ENCODE measurements around the gene MCF2L2. TPM values are rescaled to one million over a fixed set of nuclear protein-coding genes. Genes with fewer than 3 reads are reported as not detected.

The MCF2L2 gene
- total and polyA plus RNA-seq, 2 of the 13 experiments (the other 11 are each of a cell fraction or from before 2014, with no cell fraction given) = not detected

GRCh38 chr3:183464480-183464879, 36.1 kb upstream of the MCF2L2 start (continued):
- TF ChIP-seq ZBTB46 (CRISPR knock-in tag; IDR thresholded peaks at IDR 0.05; ENCODE audit: borderline replicate concordance) (no peak), BRD4 (CRISPR knock-in tag; IDR thresholded peaks at IDR 0.05) (no peak), TRIM22 (IDR thresholded peaks at IDR 0.05) (no peak), MEF2D (CRISPR knock-in tag; IDR thresholded peaks at IDR 0.05) (peak; percentile 75; the same call in 1 of the 2 replicates), MTF1 (CRISPR knock-in tag; IDR thresholded peaks at IDR 0.05) (no peak), ATF5 (CRISPR knock-in tag; IDR thresholded peaks at IDR 0.05; ENCODE audit: low read depth) (no peak), MTA3 (CRISPR knock-in tag; IDR thresholded peaks at IDR 0.05) (no peak), CBFB (CRISPR knock-in tag; IDR thresholded peaks at IDR 0.05) (no peak), TCF7L2 (IDR thresholded peaks at IDR 0.05; ENCODE audit: low read depth, low read length) (peak; percentile 48; the same call in 1 of the 2 replicates), ZNF724P (CRISPR knock-in tag; IDR thresholded peaks at IDR 0.05; ENCODE audit: borderline replicate concordance) (no peak), ZBTB26 (CRISPR knock-in tag; IDR thresholded peaks at IDR 0.05; ENCODE audit: borderline replicate concordance) (no peak), THAP9 (CRISPR knock-in tag; IDR thresholded peaks at IDR 0.05; ENCODE audit: borderline replicate concordance) (no peak), ZNF414 (CRISPR knock-in tag; IDR thresholded peaks at IDR 0.05) (peak; percentile 51; the same call in 1 of the 2 replicates), SIX1 (CRISPR knock-in tag; IDR thresholded peaks at IDR 0.05; ENCODE audit: borderline replicate concordance) (0 out of 2 replicates have a peak, but pooled peaks have one; percentile 39), ZNF280D (CRISPR knock-in tag; IDR thresholded peaks at IDR 0.05) (peak; percentile 82; the same call in 1 of the 2 replicates), ZNF563 (CRISPR knock-in tag; IDR thresholded peaks at IDR 0.05) (no peak), RXRA (CRISPR knock-in tag; IDR thresholded peaks at IDR 0.05) (peak; percentile 20; the same call in 1 of the 2 replicates)

Measured in HepG2 (cell line).